Measurements from ENCODE around the gene HBB. TPM values are rescaled to one million over a fixed set of nuclear protein-coding genes. Genes with fewer than 3 reads are reported as not detected.

The HBB gene
- polyA plus RNA-seq, 3 donors, result 12.9 to 541 (median 41.6) TPM

GRCh38 chr11:5188201-5188600, 38.7 kb downstream of the HBB start:
- no peak overlapping the region for H3K27ac ChIP-seq (ENCODE audit: low read depth, low read length)
- 70 to 86% (median 76%) methylated on average over 2 of the region's 2 CpGs for WGBS, 3 donors

GRCh38 chr11:5178046-5178837, 48.6 kb downstream of the HBB start:
- no peak overlapping the region for H3K27ac ChIP-seq (ENCODE audit: low read depth, low read length)
- WGBS, 3 donors, result 77 to 85% (median 84%) methylated on average over 10 of the region's 10 CpGs

Other genes starting within 250 kb of the HBB start
- not detected for gene OR51L1, start 232.2 kb downstream of the HBB start, polyA plus RNA-seq
- gene OR52J3, start 180.5 kb downstream of the HBB start, polyA plus RNA-seq, result not detected
- not detected for gene OR52E2, start 167.4 kb downstream of the HBB start, polyA plus RNA-seq
- gene OR52E1, start 157.5 kb downstream of the HBB start, polyA plus RNA-seq, result not detected
- not detected for gene OR52A5, start 88.7 kb downstream of the HBB start, polyA plus RNA-seq
- not detected for gene OR52A1, start 72.3 kb downstream of the HBB start, polyA plus RNA-seq
- gene OR51V1, start 26.4 kb downstream of the HBB start, polyA plus RNA-seq, result not detected
- gene HBD, start 7.4 kb upstream of the HBB start, polyA plus RNA-seq, result under 1 TPM in 1 of 3 donors, not detected in 2; 0.30 TPM
- not detected for gene HBG1, start 22.8 kb upstream of the HBB start, polyA plus RNA-seq
- gene HBG2, start 27.7 kb upstream of the HBB start, polyA plus RNA-seq, result not detected
- gene HBE1, start 42.9 kb upstream of the HBB start, polyA plus RNA-seq, result under 1 TPM in 2 of 3 donors, not detected in 1; 0.10 to 0.14 TPM
- gene OR51B4, start 74.9 kb upstream of the HBB start, polyA plus RNA-seq, result not detected
- gene OR51B2, start 97.2 kb upstream of the HBB start, polyA plus RNA-seq, result not detected
- gene OR51B5, start 116.5 kb upstream of the HBB start, polyA plus RNA-seq, result not detected
- gene OR51B6, start 124.4 kb upstream of the HBB start, polyA plus RNA-seq, result not detected
- gene OR51M1, start 156.7 kb upstream of the HBB start, polyA plus RNA-seq, result not detected
- not detected for gene OR51Q1, start 195.0 kb upstream of the HBB start, polyA plus RNA-seq
- not detected for gene OR51I1, start 214.4 kb upstream of the HBB start, polyA plus RNA-seq
- not detected for gene OR51I2, start 222.3 kb upstream of the HBB start, polyA plus RNA-seq

Measured in adipose tissue (tissue), 3 donors.